HepG2 (cell line): ENCODE data around the gene SLC24A4. TPM values are rescaled to one million over a fixed set of nuclear protein-coding genes. Genes with fewer than 3 reads are reported as not detected.

Experiments used
- ATAC-seq: fragments of 200-7000 bp; cut with Tn5 transposase; 3 replicates; pipeline ENCODE4 v1.9.1; 2020; ENCODE audit warnings: mild to moderate bottlenecking, moderate library complexity
- BruUV-seq: library from RNA; stranded (reverse); fragments of 400-500 nt; replicated peaks from 2 replicates; lab custom pipeline; 2021; lab: Mats Ljungman, UMichigan
- CTCF ChIA-PET: fragments of 300-600 bp; formaldehyde crosslinking; extraction: SDS; loops from one replicate; lab custom pipeline; 2021; ENCODE audit warnings: low total read pairs, inconsistent platforms, low intra/inter-chr PET ratio; lab: Yijun Ruan, JAX
- POLR2A ChIA-PET: fragments of 350-600 bp; sonication (Branson Sonifier 250); formaldehyde crosslinking; loops from one replicate; lab custom pipeline; 2020; ENCODE audit warnings: antibody characterized with exemption, inconsistent platforms; lab: Yijun Ruan, JAX
- DNase-seq: peaks from one replicate; pipeline ENCODE4 v3.0.0-alpha.2; 2015; ENCODE audit warnings: low spot score
- FAIRE-seq: peaks from 3 replicates; lab custom pipeline; 2011; peaks lifted over from hg19 to GRCh38; lab: Jason Lieb, UNC
- H2AFZ ChIP-seq: one replicate; pipeline ENCODE4 v1.6.1; 2011; ENCODE audit warnings: low read length, inconsistent platforms
- H3K27ac ChIP-seq: fragments of 300-600 bp; 3 replicates; pipeline ENCODE4 v1.8.0; 2011; ENCODE audit warnings: mixed run types, mild to moderate bottlenecking, mixed read lengths, low read length, inconsistent platforms; ENCODE audit not compliant: insufficient read depth; ENCODE audit errors: extremely low read length
- H3K27me3 ChIP-seq, 2 experiments: fragments of 200-600 bp in 1 of 2; 2 replicates in 1 of 2; 3 replicates in 1 of 2; pipeline versions ENCODE4 v1.6.0 to v1.8.0; 2011; ENCODE audit warnings: low read length in 2 of 2, mild to moderate bottlenecking in 2 of 2, moderate library complexity in 2 of 2, inconsistent platforms in 1 of 2; ENCODE audit not compliant: insufficient read depth in 2 of 2, control insufficient read depth in 1 of 2
- H3K36me3 ChIP-seq, 2 experiments: fragments of 200-600 bp in 1 of 2; replicated peaks in 1 of 2; 2 replicates in 1 of 2; 3 replicates in 1 of 2; pipeline versions ENCODE4 v1.5.1 to v1.8.0; 2011; ENCODE audit warnings: low read length in 2 of 2, inconsistent platforms in 1 of 2; ENCODE audit not compliant: insufficient read depth in 2 of 2, control insufficient read depth in 1 of 2
- H3K4me1 ChIP-seq: 2 replicates; pipeline ENCODE4 v1.5.1; 2012; ENCODE audit warnings: low read length, inconsistent platforms; ENCODE audit not compliant: insufficient read depth
- H3K4me2 ChIP-seq: 2 replicates; pipeline ENCODE4 v1.6.0; 2011; ENCODE audit warnings: low read depth, low read length, inconsistent platforms
- H3K4me3 ChIP-seq, 3 experiments: fragments of 200-600 bp in 1 of 3; sonication (generic), shearing (Covaris generic) in 1 of 3; replicated peaks in 1 of 3; 2 replicates each; pipeline ENCODE4 v1.5.1; 2011 to 2016; ENCODE audit warnings: low read length in 3 of 3, inconsistent platforms in 2 of 3, low read depth in 2 of 3, mild to moderate bottlenecking in 2 of 3, control low read depth in 1 of 3, mixed read lengths in 1 of 3; ENCODE audit not compliant: insufficient read depth in 1 of 3
- H3K79me2 ChIP-seq: one replicate; pipeline ENCODE4 v1.6.1; 2011; ENCODE audit warnings: low read length, inconsistent platforms; ENCODE audit not compliant: insufficient read depth
- H3K9ac ChIP-seq: 2 replicates; pipeline ENCODE4 v1.6.0; 2011; ENCODE audit warnings: mild to moderate bottlenecking, low read depth, low read length, inconsistent platforms; ENCODE audit not compliant: insufficient read depth
- H3K9me3 ChIP-seq: 2 replicates; pipeline ENCODE4 v1.5.1; 2012; ENCODE audit warnings: mild to moderate bottlenecking, low read length
- H4K20me1 ChIP-seq: 2 replicates; pipeline ENCODE4 v1.6.0; 2011; ENCODE audit warnings: inconsistent platforms, mild to moderate bottlenecking, low read length, moderate library complexity; ENCODE audit not compliant: insufficient read depth
- IRF2 ChIP-seq: IDR thresholded peaks from 2 replicates; pipeline ENCODE4 v1.6.1; 2018; ENCODE audit warnings: missing genetic modification reagents, missing compliant biosample characterization
- JUND ChIP-seq: sonication (generic); formaldehyde crosslinking; IDR thresholded peaks from 2 replicates; pipeline ENCODE4 v1.8.0; 2022; ENCODE audit warnings: mild to moderate bottlenecking, missing genetic modification reagents
- LCORL ChIP-seq, 2 experiments: fragments of 450-650 bp in 1 of 2; sonication (generic) in 1 of 2; formaldehyde crosslinking in 1 of 2; IDR thresholded peaks; 2 replicates each; pipeline versions ENCODE4 v1.5.0 to v1.6.1; 2017 to 2020; ENCODE audit warnings: antibody characterized with exemption in 1 of 2, missing genetic modification reagents in 1 of 2
- MAFG ChIP-seq: sonication (generic); formaldehyde crosslinking; IDR thresholded peaks from 2 replicates; pipeline ENCODE4 v1.5.1; 2020; ENCODE audit warnings: mild to moderate bottlenecking, missing genetic modification reagents
- MEIS1 ChIP-seq: sonication (generic); formaldehyde crosslinking; IDR thresholded peaks from 2 replicates; pipeline ENCODE4 v1.9.0; 2021; ENCODE audit warnings: mild to moderate bottlenecking, missing genetic modification reagents, moderate library complexity, borderline replicate concordance
- MYPOP ChIP-seq: sonication (generic); formaldehyde crosslinking; IDR thresholded peaks from 2 replicates; pipeline ENCODE4 v1.8.1; 2023; ENCODE audit warnings: mild to moderate bottlenecking, moderate library complexity, missing genetic modification reagents
- NFATC3 ChIP-seq: sonication (generic); formaldehyde crosslinking; IDR thresholded peaks from 2 replicates; pipeline ENCODE4 v1.5.1; 2020; ENCODE audit warnings: mild to moderate bottlenecking, missing genetic modification reagents
- NFE2L2 ChIP-seq: fragments of 150-350 bp; IDR thresholded peaks from 2 replicates; pipeline ENCODE4 v1.6.1; 2014; ENCODE audit warnings: low read length
- NR0B2 ChIP-seq: sonication (generic); formaldehyde crosslinking; IDR thresholded peaks from 2 replicates; pipeline ENCODE4 v1.4.0; 2020; ENCODE audit warnings: mild to moderate bottlenecking, missing genetic modification reagents
- PAWR ChIP-seq: sonication (generic); formaldehyde crosslinking; IDR thresholded peaks from 2 replicates; pipeline ENCODE4 v1.4.0; 2020; ENCODE audit warnings: missing genetic modification reagents, mild to moderate bottlenecking, borderline replicate concordance
- SIX4 ChIP-seq: sonication (generic); formaldehyde crosslinking; IDR thresholded peaks from 2 replicates; pipeline ENCODE4 v1.4.0; 2020; ENCODE audit warnings: missing genetic modification reagents
- SMAD3 ChIP-seq: sonication (generic); formaldehyde crosslinking; IDR thresholded peaks from 2 replicates; pipeline ENCODE4 v1.4.0; 2020; ENCODE audit warnings: missing genetic modification reagents
- SMARCC2 ChIP-seq: fragments of 450-650 bp; IDR thresholded peaks from 2 replicates; pipeline ENCODE4 v1.6.1; 2017; ENCODE audit warnings: antibody characterized with exemption, mild to moderate bottlenecking
- SRSF9 ChIP-seq: fragments of 200-400 bp; formaldehyde crosslinking; IDR thresholded peaks from 2 replicates; pipeline ENCODE4 v1.6.1; 2018; ENCODE audit warnings: borderline replicate concordance, mild to moderate bottlenecking, low read depth, low read length; ENCODE audit not compliant: insufficient read depth, poor library complexity, severe bottlenecking
- ZFP36L2 ChIP-seq: sonication (generic); formaldehyde crosslinking; IDR thresholded peaks from 2 replicates; pipeline ENCODE4 v1.4.0; 2020; ENCODE audit warnings: missing genetic modification reagents
- ZFP91 ChIP-seq: sonication (generic); formaldehyde crosslinking; IDR thresholded peaks from 2 replicates; pipeline ENCODE4 v1.9.0; 2022; ENCODE audit warnings: missing genetic modification reagents, mild to moderate bottlenecking, borderline replicate concordance
- ZNF17 ChIP-seq: sonication (generic); formaldehyde crosslinking; IDR thresholded peaks from 2 replicates; pipeline ENCODE4 v1.5.0; 2020; ENCODE audit warnings: mild to moderate bottlenecking, missing genetic modification reagents
- ZNF34 ChIP-seq: sonication (generic); formaldehyde crosslinking; IDR thresholded peaks from 2 replicates; pipeline ENCODE4 v1.4.0; 2020; ENCODE audit warnings: mild to moderate bottlenecking, missing genetic modification reagents, borderline replicate concordance
- ZNF550 ChIP-seq: sonication (generic); formaldehyde crosslinking; IDR thresholded peaks from 2 replicates; pipeline ENCODE4 v1.4.0; 2020; ENCODE audit warnings: mild to moderate bottlenecking, missing genetic modification reagents, borderline replicate concordance
- ZNF614 ChIP-seq: IDR thresholded peaks from 2 replicates; pipeline ENCODE4 v1.6.1; 2018; ENCODE audit warnings: missing biosample characterization, missing genetic modification reagents, inconsistent platforms, borderline replicate concordance
- ZNF737 ChIP-seq: sonication (generic); formaldehyde crosslinking; IDR thresholded peaks from 2 replicates; pipeline ENCODE4 v1.5.0; 2020; ENCODE audit warnings: missing genetic modification reagents, mild to moderate bottlenecking, borderline replicate concordance
- ZNF879 ChIP-seq: sonication (generic); formaldehyde crosslinking; IDR thresholded peaks from 2 replicates; pipeline ENCODE4 v1.8.1; 2023; ENCODE audit warnings: missing genetic modification reagents
- WGBS: methylation state at CpG from one replicate; pipeline ENCODE4 v1.1.6; 2017; ENCODE audit warnings: low lambda C conversion rate; 5-methylcytosine and 5-hydroxymethylcytosine counted together
- in situ Hi-C: cut with HindIII; loops from 2 replicates; pipeline ENCODE4 v1.10.0; 2017; ENCODE audit warnings: low pct_unique_long_range_greater_than_20kb; ENCODE audit not compliant: extremely low pct_ligation_motif_present
- intact Hi-C: fragments of 100-400 bp; cut with micrococcal nuclease; formaldehyde crosslinking; loops from one replicate; pipeline ENCODE4 v1.10.0; 2022; ENCODE audit not compliant: unreplicated experiment
- polyA plus RNA-seq, 8 experiments: library from polyadenylated mRNA; depleted of rRNA in 3 of 8; stranded (reverse) in 7 of 8; unstranded in 1 of 8; fragments of >200 nt; fragmentation: Illumina TruSeq in 4 of 8; extraction: Trizol in 4 of 8; gene quantifications; 2 replicates each; pipeline versions ENCODE4 v1.2.1 to v1.2.3, GENCODE V29; 2011 to 2016; ENCODE audit warnings: low read depth in 4 of 8, missing spikeins in 1 of 8, mixed read lengths in 1 of 8; ENCODE audit not compliant: insufficient read depth in 1 of 8
- total RNA-seq, 5 experiments: library from RNA; depleted of rRNA; stranded (reverse); fragments of >200 nt; fragmentation: Illumina TruSeq; extraction: Trizol; gene quantifications; 2 replicates each; pipeline ENCODE4 v1.2.3, GENCODE V29; 2016; ENCODE audit warnings: low read depth in 1 of 5
- TF ChIP-seq, protein P1 (sequence below): IDR thresholded peaks from 2 replicates; pipeline ENCODE4 v1.6.1; 2016

Gene SLC24A4
- total and polyA plus RNA-seq, 2 of the 13 experiments (the other 11 are each of a cell fraction or from before 2014, with no cell fraction given), result not detected

DNA sequence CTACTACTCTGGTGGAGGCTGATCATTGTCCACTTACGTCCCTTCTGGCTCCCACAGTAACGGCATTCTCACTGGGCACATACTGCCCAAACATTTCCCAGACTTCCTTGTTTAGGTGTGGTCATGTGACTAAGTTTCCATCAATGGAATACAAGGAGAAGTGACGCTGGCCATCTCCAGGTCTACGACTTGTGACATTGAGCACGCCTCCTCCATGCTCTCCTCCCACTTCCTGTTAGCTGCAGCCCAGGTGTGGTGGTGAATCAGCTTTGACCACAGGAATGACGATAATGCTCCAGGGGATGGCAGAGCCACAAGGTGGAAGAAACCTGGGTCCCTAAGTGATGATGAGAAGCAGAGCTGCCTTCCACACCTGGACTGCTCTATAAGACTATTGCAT lies 6.0 kb upstream of the SLC24A4 start:
- no peak overlapping the region for H3K4me2 ChIP-seq
- H3K27ac ChIP-seq, result no peak overlapping the region

GRCh38 chr14:92317511-92317910 lies 5.5 kb upstream of the SLC24A4 start:
- in situ Hi-C loops (no loop called here), intact Hi-C loops (no loop called here)
- no peak for FAIRE-seq
- WGBS, result 0% methylated on average over 2 of the region's 5 CpGs
- H3K4me2 ChIP-seq, result no peak overlapping the region
- H3K27me3 ChIP-seq, result peaks cover 8 to 65% of the 10 kb centered on the region in 2 experiments; a peak in 4 of 5 replicates
- no peak for DNase-seq
- no peak for ATAC-seq
- H3K27ac ChIP-seq, result no peak overlapping the region
- no peaks in the 10 kb centered on the region for H3K9me3 ChIP-seq
- ChIA-PET POLR2A (no interaction called here), CTCF (no interaction called here)
- H3K36me3 ChIP-seq, result no peaks in the 10 kb centered on the region
- no peak overlapping the region for H3K9ac ChIP-seq
- no peak overlapping the region for H2AFZ ChIP-seq
- no peaks in the 10 kb centered on the region for H4K20me1 ChIP-seq
- H3K4me1 ChIP-seq, result no peaks in the 10 kb centered on the region
- H3K79me2 ChIP-seq, result no peaks in the 10 kb centered on the region
- H3K4me3 ChIP-seq, result no peak overlapping the region
- no TSS peak for BruUV-seq
- TF ChIP-seq ZNF737 (CRISPR knock-in tag), result no peak
- no peak for TF ChIP-seq ZFP36L2 (CRISPR knock-in tag)
- no peak for TF ChIP-seq ZNF550
- no peak for TF ChIP-seq LCORL (IDR thresholded peaks at IDR 0.05)
- no peak for TF ChIP-seq LCORL (CRISPR knock-in tag; IDR thresholded peaks at IDR 0.05)
- no peak for TF ChIP-seq ZNF17 (CRISPR knock-in tag)
- no peak for TF ChIP-seq NFE2L2
- no peak for TF ChIP-seq ZFP91
- no peak for TF ChIP-seq SIX4 (CRISPR knock-in tag)
- no peak for TF ChIP-seq NR0B2 (CRISPR knock-in tag)
- no peak for TF ChIP-seq ZNF879
- TF ChIP-seq, protein P1, sequence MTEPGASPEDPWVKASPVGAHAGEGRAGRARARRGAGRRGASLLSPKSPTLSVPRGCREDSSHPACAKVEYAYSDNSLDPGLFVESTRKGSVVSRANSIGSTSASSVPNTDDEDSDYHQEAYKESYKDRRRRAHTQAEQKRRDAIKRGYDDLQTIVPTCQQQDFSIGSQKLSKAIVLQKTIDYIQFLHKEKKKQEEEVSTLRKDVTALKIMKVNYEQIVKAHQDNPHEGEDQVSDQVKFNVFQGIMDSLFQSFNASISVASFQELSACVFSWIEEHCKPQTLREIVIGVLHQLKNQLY, result no peak
- TF ChIP-seq MYPOP (CRISPR knock-in tag), result no peak
- TF ChIP-seq JUND (CRISPR knock-in tag), result no peak

More for the DNA sequence above, 6.0 kb upstream of the SLC24A4 start:
- H3K9me3 ChIP-seq, result no peaks in the 10 kb centered on the region
- H3K36me3 ChIP-seq, result no peaks in the 10 kb centered on the region
- H3K4me1 ChIP-seq, result no peaks in the 10 kb centered on the region
- no peak for TF ChIP-seq MAFG
- no peak for TF ChIP-seq SMARCC2
- TF ChIP-seq SMAD3, result no peak
- no peak for TF ChIP-seq ZNF34 (CRISPR knock-in tag)
- TF ChIP-seq MEIS1 (CRISPR knock-in tag), result no peak
- no peak for TF ChIP-seq ZNF614
- no peak for TF ChIP-seq IRF2 (CRISPR knock-in tag)
- no peak for TF ChIP-seq PAWR
- no peak for TF ChIP-seq SRSF9
- TF ChIP-seq NFATC3 (CRISPR knock-in tag), result no peak
- POLR2A ChIA-PET, result no interaction called here
- CTCF ChIA-PET, result no interaction called here
- WGBS, result 17% methylated on average over 4 of the region's 6 CpGs
- in situ Hi-C loops (no loop called here), intact Hi-C loops (no loop called here)
- FAIRE-seq, result no peak
- peaks cover 7 to 60% of the 10 kb centered on the region in 2 experiments; a peak in 4 of 5 replicates for H3K27me3 ChIP-seq
- H3K79me2 ChIP-seq, result no peaks in the 10 kb centered on the region
- H3K9ac ChIP-seq, result no peak overlapping the region
- no peak overlapping the region for H3K4me3 ChIP-seq
- H2AFZ ChIP-seq, result no peak overlapping the region
- ATAC-seq, result no peak
- H4K20me1 ChIP-seq, result no peaks in the 10 kb centered on the region
- BruUV-seq, result no TSS peak
- DNase-seq, result no peak
